Small intestine (tissue), 7 donors: ENCODE measurements around the gene LY6G6C. TPM values are rescaled to one million over a fixed set of nuclear protein-coding genes. Genes with fewer than 3 reads are reported as not detected.

Experiments used
- DNase-seq, 2 donors: peaks; one replicate each; pipeline versions ENCODE4 v3.0.0 to v3.0.0-alpha.2; 2013
- FAIRE-seq: peaks from 2 replicates; lab custom pipeline; 2012; peaks lifted over from hg19 to GRCh38; lab: Jason Lieb, UNC
- H3K27ac ChIP-seq, 3 donors: one replicate each; pipeline ENCODE4 v1.5.1; 2013; ENCODE audit warnings: low read length in 2 of 3, mild to moderate bottlenecking in 2 of 3, control low read depth in 1 of 3, inconsistent platforms in 1 of 3, low read depth in 1 of 3, moderate library complexity in 1 of 3
- H3K27me3 ChIP-seq, 3 donors: one replicate each; pipeline ENCODE4 v1.6.1; 2013; ENCODE audit warnings: low read length in 3 of 3, inconsistent platforms in 1 of 3; ENCODE audit not compliant: control insufficient read depth in 3 of 3, insufficient read depth in 3 of 3
- H3K36me3 ChIP-seq, 3 donors: one replicate each; pipeline ENCODE4 v1.6.1; 2013; ENCODE audit warnings: low read length in 3 of 3, inconsistent platforms in 1 of 3, low read depth in 1 of 3, mild to moderate bottlenecking in 1 of 3, moderate library complexity in 1 of 3; ENCODE audit not compliant: control insufficient read depth in 3 of 3, insufficient read depth in 2 of 3
- H3K4me1 ChIP-seq, 3 donors: one replicate each; pipeline ENCODE4 v1.6.1; 2013; ENCODE audit warnings: low read length in 2 of 3, inconsistent platforms in 1 of 3, low read depth in 1 of 3, mild to moderate bottlenecking in 1 of 3, moderate library complexity in 1 of 3; ENCODE audit not compliant: control insufficient read depth in 3 of 3, insufficient read depth in 2 of 3
- H3K4me3 ChIP-seq, 3 donors: one replicate each; pipeline ENCODE4 v1.5.1; 2013; ENCODE audit warnings: low read length in 3 of 3, control low read depth in 1 of 3, inconsistent platforms in 1 of 3, low read depth in 1 of 3, mild to moderate bottlenecking in 1 of 3, moderate library complexity in 1 of 3
- H3K9me3 ChIP-seq, 2 donors: one replicate each; pipeline ENCODE4 v1.6.1; 2013; ENCODE audit warnings: low read depth in 1 of 2, low read length in 1 of 2; ENCODE audit not compliant: control insufficient read depth in 2 of 2, insufficient read depth in 1 of 2
- WGBS, 3 donors: extraction: QIAGEN DNeasy Blood & Tissue Kit; methylation state at CpG; one replicate each; pipeline ENCODE4 v1.1.7; 2013; 5-methylcytosine and 5-hydroxymethylcytosine counted together
- polyA plus RNA-seq, 4 donors: library from polyadenylated mRNA; stranded (reverse) in 3 of 4; unstranded in 1 of 4; fragments of 200-250 nt in 3 of 4; fragments of 120-200 nt in 1 of 4; gene quantifications; one replicate each; pipeline versions ENCODE4 v1.2.1 to v1.2.3, GENCODE V29; 2013
- donor health status: healthy with polysubstance abuse.
- donor health status: control.
- donor health status: control.
- donor health status: Bipolar disorder and iron deficiency.
- donor health status: healthy.

LY6G6C gene
- polyA plus RNA-seq, 4 donors = 0.18 TPM; not detected in 3

- Histone ChIP-seq H3K4me1 (no peaks in the 10 kb centered on the region), H3K4me3 (no peak overlapping the region), H3K27me3 (no peaks in the 10 kb centered on the region), H3K36me3 (peaks cover 0 to 24% (median 2%) of the 10 kb centered on the region in 3 donors), H3K27ac (no peak overlapping the region), H3K9me3 (no peaks in the 10 kb centered on the region)
- 65 to 80% (median 68%) methylated on average over 7 of the region's 7 CpGs for WGBS, 3 donors
- FAIRE-seq = no peak
- no peak for DNase-seq
These were observed 29.0 kb upstream of the LY6G6C start for GRCh38 chr6:31750411-31751022.

GRCh38 chr6:31749301-31750036 is 27.9 kb upstream of the LY6G6C start:
- WGBS, 3 donors = 84 to 89% (median 88%) methylated on average over 8 of the region's 8 CpGs
- DNase-seq (no peak), FAIRE-seq (no peak)
- H3K4me3 ChIP-seq = no peak overlapping the region
- peaks cover 0 to 24% (median 2%) of the 10 kb centered on the region in 3 donors for H3K36me3 ChIP-seq
- H3K4me1 ChIP-seq = no peaks in the 10 kb centered on the region
- no peaks in the 10 kb centered on the region for H3K27me3 ChIP-seq
- H3K9me3 ChIP-seq = no peaks in the 10 kb centered on the region
- no peak overlapping the region for H3K27ac ChIP-seq

- Histone ChIP-seq H3K4me3 (no peak overlapping the region), H3K4me1 (peaks cover 0 to 12% (median 0%) of the 10 kb centered on the region in 3 donors), H3K36me3 (peaks cover 0 to 39% (median 2%) of the 10 kb centered on the region in 3 donors), H3K9me3 (no peaks in the 10 kb centered on the region), H3K27ac (no peak overlapping the region), H3K27me3 (no peaks in the 10 kb centered on the region)
- 78 to 82% (median 79%) methylated on average over 1 of the region's 1 CpG for WGBS, 3 donors
- FAIRE-seq = no peak
- no peak for DNase-seq
These were observed 22.9 kb upstream of the LY6G6C start for GRCh38 chr6:31744422-31744821.

GRCh38 chr6:31742894-31743293 is 21.3 kb upstream of the LY6G6C start:
- Histone ChIP-seq H3K4me3 (no peak overlapping the region), H3K27me3 (no peaks in the 10 kb centered on the region), H3K27ac (no peak overlapping the region), H3K9me3 (no peaks in the 10 kb centered on the region), H3K36me3 (peaks cover 0 to 36% (median 2%) of the 10 kb centered on the region in 3 donors), H3K4me1 (peaks cover 2 to 28% (median 3%) of the 10 kb centered on the region in 3 donors)
- WGBS, 3 donors = 91 to 96% (median 92%) methylated on average over 3 of the region's 3 CpGs
- no peak for FAIRE-seq
- DNase-seq = no peak

GRCh38 chr6:31741815-31742214 is 20.3 kb upstream of the LY6G6C start:
- no peak overlapping the region for H3K4me3 ChIP-seq
- DNase-seq = no peak
- H3K27me3 ChIP-seq = no peaks in the 10 kb centered on the region
- 66 to 85% (median 78%) methylated on average over 2 of the region's 2 CpGs for WGBS, 3 donors
- peaks cover 3 to 38% (median 8%) of the 10 kb centered on the region in 3 donors for H3K4me1 ChIP-seq
- H3K27ac ChIP-seq = no peak overlapping the region
- FAIRE-seq = no peak
- no peaks in the 10 kb centered on the region for H3K9me3 ChIP-seq
- H3K36me3 ChIP-seq = peaks cover 0 to 27% (median 0%) of the 10 kb centered on the region in 3 donors

GRCh38 chr6:31740397-31741223 is 19.1 kb upstream of the LY6G6C start:
- H3K27ac ChIP-seq = peak overlapping the region; percentile 81 to 98 (median 90)
- FAIRE-seq (no peak), DNase-seq (peak in 1 of 2 donors; percentile 48)
- H3K9me3 ChIP-seq = no peaks in the 10 kb centered on the region
- peaks cover 3 to 41% (median 10%) of the 10 kb centered on the region in 3 donors for H3K4me1 ChIP-seq
- H3K27me3 ChIP-seq = no peaks in the 10 kb centered on the region
- peaks cover 0 to 20% (median 0%) of the 10 kb centered on the region in 3 donors for H3K36me3 ChIP-seq
- H3K4me3 ChIP-seq = peak overlapping the region; percentile 60 to 78 (median 74)
- WGBS, 3 donors = 3 to 9% (median 8%) methylated on average over 29 of the region's 29 CpGs

- H3K36me3 ChIP-seq = peaks cover 0 to 25% (median 0%) of the 10 kb centered on the region in 3 donors
- 0% methylated on average over 53 to 58 of the region's 58 CpGs for WGBS, 3 donors
- peak within 1 kb of the TSS; percentile 94 to 98 (median 97) for H3K27ac ChIP-seq
- DNase-seq (peak; percentile 100), FAIRE-seq (no peak)
- H3K4me3 ChIP-seq = peak within 1 kb of the TSS; percentile 60 to 78 (median 74)
- no peaks in the 10 kb centered on the region for H3K9me3 ChIP-seq
- H3K27me3 ChIP-seq = no peaks in the 10 kb centered on the region
- H3K4me1 ChIP-seq = peaks cover 3 to 41% (median 10%) of the 10 kb centered on the region in 3 donors
These were observed 18.3 kb upstream of the LY6G6C start, which contains the start of gene MSH5 for GRCh38 chr6:31739639-31740396. TSS of gene MSH5 (plus strand) at chr6:31740005. CDS start at chr6:31740467, 462 bp downstream.
